AG10803 (cell line): ENCODE measurements around the gene PIP4K2C.
"Not testable (repeated sequence)": the region's sequence is repeated elsewhere in the genome, so short reads cannot be mapped to it uniquely, and the experiment has no call there.

ENCODE experiments used
- DNase-seq: peaks from one replicate; pipeline ENCODE4 v3.0.0; 2010; ENCODE audit warnings: low read depth
- H3K4me3 ChIP-seq: 2 replicates; pipeline ENCODE4 v1.5.1; 2011; ENCODE audit warnings: mild to moderate bottlenecking, low read length, control low read depth
- CTCF ChIP-seq: conservative IDR thresholded peaks from 2 replicates; pipeline ENCODE4 v1.5.1; 2011; ENCODE audit warnings: mild to moderate bottlenecking, low read length, control low read depth, inconsistent platforms

PIP4K2C gene

GRCh38 chr12:57640175-57641042 is 49.4 kb downstream of the PIP4K2C start:
- no peak overlapping the region for H3K4me3 ChIP-seq
- TF ChIP-seq CTCF: no peak
- peak; percentile 13 for DNase-seq

- DNase-seq: no peak
- H3K4me3 ChIP-seq: no peak overlapping the region
- TF ChIP-seq CTCF: no peak
These were observed 50.9 kb downstream of the PIP4K2C start for GRCh38 chr12:57641699-57642442.

DNA sequence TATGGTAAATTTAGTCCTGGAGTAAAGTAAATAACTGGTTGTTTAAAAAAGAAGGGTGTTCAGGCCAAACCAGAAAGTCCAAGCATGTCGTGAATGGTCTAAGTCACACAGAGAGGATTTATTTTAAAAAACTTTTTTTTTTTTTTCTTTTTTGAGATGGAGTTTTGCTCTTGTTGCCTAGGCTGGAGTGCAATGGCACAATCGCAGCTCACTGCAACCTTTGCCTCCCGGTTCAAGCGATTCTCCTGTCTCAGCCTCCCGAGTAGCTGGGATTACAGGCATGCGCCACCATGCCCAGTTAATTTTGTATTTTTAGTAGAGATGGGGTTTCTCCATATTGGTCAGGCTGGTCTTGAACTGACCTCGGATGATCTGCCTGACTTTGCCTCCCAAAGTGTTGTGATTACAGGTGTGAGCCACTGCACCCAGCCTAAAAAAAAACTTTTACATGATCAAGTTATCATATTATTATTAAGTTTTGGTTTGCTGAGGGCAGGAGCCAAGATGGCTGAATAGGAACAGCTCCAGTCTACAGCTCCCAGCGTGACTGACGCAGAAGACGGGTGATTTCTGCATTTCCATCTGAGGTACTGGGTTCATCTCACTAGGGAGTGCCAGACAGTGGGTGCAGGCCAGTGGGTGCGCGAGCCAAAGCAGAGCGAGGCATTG is 55.1 kb downstream of the PIP4K2C start:
- H3K4me3 ChIP-seq, DNase-seq: not testable (repeated sequence)

GRCh38 chr12:57646659-57647049 is 55.7 kb downstream of the PIP4K2C start:
- H3K4me3 ChIP-seq, DNase-seq: not testable (repeated sequence)
